HCT116 (cell line): ENCODE data around the gene ADK. TPM values are rescaled to one million over a fixed set of nuclear protein-coding genes. Genes with fewer than 3 reads are reported as not detected.

Experiments used
- ATAC-seq: fragments of 200-7000 bp; cut with Tn5 transposase; 2 replicates; pipeline ENCODE4 v1.9.1; 2020; ENCODE audit warnings: mild to moderate bottlenecking, moderate library complexity
- BruUV-seq: library from RNA; stranded (reverse); fragments of 400-500 nt; replicated peaks from 2 replicates; lab custom pipeline; 2021; lab: Mats Ljungman, UMichigan
- CTCF ChIA-PET: fragments of 300-600 bp; sonication (Branson Sonifier 250); formaldehyde crosslinking; loops from one replicate; lab custom pipeline; 2021; ENCODE audit warnings: antibody characterized with exemption; lab: Charles Lee
- POLR2A ChIA-PET: fragments of 300-600, 350-600 bp; sonication (Branson Sonifier 250); formaldehyde crosslinking; loops from one replicate; lab custom pipeline; 2021; ENCODE audit warnings: antibody characterized with exemption; lab: Charles Lee
- RAD21 ChIA-PET, 2 experiments: fragments of 300-600 bp; sonication (Branson Sonifier 250); formaldehyde crosslinking; loops; one replicate each; lab custom pipeline; 2023; ENCODE audit warnings: low total read pairs in 2 of 2; ENCODE audit not compliant: uncharacterized antibody in 2 of 2, unreplicated experiment in 2 of 2, low non-redundant PET in 1 of 2; lab: Charles Lee
- DNase-seq: peaks from one replicate; pipeline ENCODE4 v3.0.0-alpha.2; 2010; ENCODE audit warnings: low read depth, low spot score
- H2AFZ ChIP-seq: fragments of 200-600 bp; shearing (Covaris generic), sonication (generic); 2 replicates; pipeline ENCODE4 v1.6.1; 2017; ENCODE audit warnings: low read depth, mixed run types, mixed read lengths, antibody characterized with exemption, low read length; ENCODE audit not compliant: poor library complexity, severe bottlenecking
- H3K27ac ChIP-seq: 2 replicates; pipeline ENCODE4 v1.5.1; 2012; ENCODE audit warnings: low read depth, low read length
- H3K27me3 ChIP-seq: fragments of 200-600 bp; sonication (generic); 2 replicates; pipeline ENCODE4 v1.6.1; 2016; ENCODE audit warnings: mixed run types, low read length, mixed read lengths; ENCODE audit not compliant: insufficient read depth
- H3K36me3 ChIP-seq, 2 experiments: fragments of 200-500 bp in 1 of 2; fragments of 200-600 bp in 1 of 2; sonication (Bioruptor generic) in 1 of 2; sonication (generic) in 1 of 2; 2 replicates each; pipeline versions ENCODE4 v1.5.1 to v1.6.1; 2014 to 2016; ENCODE audit warnings: low read length in 2 of 2, inconsistent platforms in 1 of 2, mixed read lengths in 1 of 2, mixed run types in 1 of 2; ENCODE audit not compliant: insufficient read depth in 2 of 2, control insufficient read depth in 1 of 2
- H3K4me1 ChIP-seq, 2 experiments: fragments of 200-600 bp in 1 of 2; sonication (generic) in 1 of 2; 2 replicates each; pipeline versions ENCODE4 v1.5.1 to v1.6.1; 2012 to 2017; ENCODE audit warnings: low read length in 2 of 2, inconsistent platforms in 1 of 2, mild to moderate bottlenecking in 1 of 2, mixed read lengths in 1 of 2, mixed run types in 1 of 2, moderate library complexity in 1 of 2; ENCODE audit not compliant: insufficient read depth in 2 of 2, control insufficient read depth in 1 of 2
- H3K4me2 ChIP-seq: fragments of 200-600 bp; sonication (generic); 2 replicates; pipeline ENCODE4 v1.6.1; 2017; ENCODE audit warnings: mixed run types, low read length, mixed read lengths
- H3K4me3 ChIP-seq, 2 experiments: fragments of 200-600 bp in 1 of 2; sonication (generic) in 1 of 2; replicated peaks in 1 of 2; 2 replicates each; pipeline ENCODE4 v1.5.1; 2011 to 2016; ENCODE audit warnings: low read length in 2 of 2, control low read depth in 1 of 2, low read depth in 1 of 2, mild to moderate bottlenecking in 1 of 2, mixed read lengths in 1 of 2, mixed run types in 1 of 2
- H3K79me2 ChIP-seq: fragments of 200-600 bp; sonication (generic); 2 replicates; pipeline ENCODE4 v1.6.1; 2017; ENCODE audit warnings: mild to moderate bottlenecking, mixed run types, low read length, moderate library complexity, mixed read lengths; ENCODE audit not compliant: insufficient read depth
- H3K9ac ChIP-seq: fragments of 200-600 bp; sonication (generic); 2 replicates; pipeline ENCODE4 v1.6.1; 2016; ENCODE audit warnings: low read length, mixed read lengths
- H3K9me2 ChIP-seq: fragments of 200-600 bp; sonication (generic), shearing (Covaris generic); 2 replicates; pipeline ENCODE4 v1.6.1; 2017; ENCODE audit warnings: mixed run types, mild to moderate bottlenecking, moderate library complexity; ENCODE audit not compliant: insufficient read depth
- H3K9me3 ChIP-seq, 2 experiments: fragments of 200-500 bp in 1 of 2; fragments of 200-600 bp in 1 of 2; sonication (Bioruptor generic) in 1 of 2; sonication (generic) in 1 of 2; 2 replicates each; pipeline ENCODE4 v1.6.1; 2014 to 2017; ENCODE audit warnings: low read length in 2 of 2, mixed read lengths in 2 of 2, inconsistent platforms in 1 of 2, low read depth in 1 of 2, mild to moderate bottlenecking in 1 of 2, mixed run types in 1 of 2, moderate library complexity in 1 of 2; ENCODE audit not compliant: control insufficient read depth in 1 of 2, insufficient read depth in 1 of 2
- H4K20me1 ChIP-seq: fragments of 200-600 bp; sonication (generic), shearing (Covaris generic); 2 replicates; pipeline ENCODE4 v1.6.1; 2017; ENCODE audit warnings: mixed run types, mild to moderate bottlenecking, moderate library complexity; ENCODE audit not compliant: insufficient read depth
- EZH2 ChIP-seq: fragments of 200-600 bp; sonication (generic); IDR thresholded peaks from 2 replicates; pipeline ENCODE4 v1.6.1; 2017; ENCODE audit warnings: antibody characterized with exemption, mixed run types
- FOSL1 ChIP-seq: IDR thresholded peaks from 2 replicates; pipeline ENCODE4 v1.6.1; 2012; ENCODE audit warnings: low read depth
- JUND ChIP-seq: IDR thresholded peaks from 2 replicates; pipeline ENCODE4 v1.6.1; 2012
- POLR2A ChIP-seq: IDR thresholded peaks from 2 replicates; pipeline ENCODE4 v1.7.0; 2011; ENCODE audit warnings: borderline replicate concordance; ENCODE audit not compliant: insufficient read depth, insufficient read length; ENCODE audit errors: extremely low read depth
- POLR2AphosphoS5 ChIP-seq: IDR thresholded peaks from 2 replicates; pipeline ENCODE4 v1.6.1; 2011; ENCODE audit warnings: mild to moderate bottlenecking, low read depth, low read length, moderate library complexity
- RAD21 ChIP-seq: IDR thresholded peaks from 2 replicates; pipeline ENCODE4 v1.6.1; 2012; ENCODE audit warnings: low read depth, mild to moderate bottlenecking
- SIN3A ChIP-seq: IDR thresholded peaks from 2 replicates; pipeline ENCODE4 v1.6.1; 2012; ENCODE audit warnings: low read depth
- SRF ChIP-seq: IDR thresholded peaks from 2 replicates; pipeline ENCODE4 v1.6.1; 2012; ENCODE audit warnings: low read depth
- ZFX ChIP-seq: fragments of 450-650 bp; IDR thresholded peaks from 2 replicates; pipeline ENCODE4 v1.6.1; 2017
- ZNF274 ChIP-seq: fragments of 200-500 bp; sonication (Bioruptor generic); IDR thresholded peaks from 2 replicates; pipeline ENCODE4 v1.6.1; 2014; ENCODE audit warnings: mild to moderate bottlenecking, low read depth, low read length, inconsistent platforms
- intact Hi-C: fragments of 100-400 bp; cut with micrococcal nuclease; formaldehyde crosslinking; loops from 2 replicates; pipeline ENCODE4 v1.10.0; 2022
- total RNA-seq: library from RNA; stranded (reverse); gene quantifications from one replicate; pipeline ENCODE4 v1.2.1, GENCODE V29; 2021; ENCODE audit not compliant: unreplicated experiment
- TF ChIP-seq, protein P1 (sequence below): IDR thresholded peaks from 2 replicates; pipeline ENCODE4 v1.6.1; 2012
- TF ChIP-seq, protein P2 (sequence below): IDR thresholded peaks from 2 replicates; pipeline ENCODE4 v1.6.1; 2012; ENCODE audit warnings: low read depth
- TF ChIP-seq, protein P3 (sequence below): IDR thresholded peaks from 2 replicates; pipeline ENCODE4 v1.6.1; 2012
- TF ChIP-seq, protein P4 (sequence below): IDR thresholded peaks from 2 replicates; pipeline ENCODE4 v1.6.1; 2011; ENCODE audit warnings: mild to moderate bottlenecking, low read length, moderate library complexity; ENCODE audit not compliant: insufficient replicate concordance; ENCODE audit errors: extremely low read depth

ADK gene
- total RNA-seq, 1 experiment from 2014 or later: 55.0 TPM

DNA sequence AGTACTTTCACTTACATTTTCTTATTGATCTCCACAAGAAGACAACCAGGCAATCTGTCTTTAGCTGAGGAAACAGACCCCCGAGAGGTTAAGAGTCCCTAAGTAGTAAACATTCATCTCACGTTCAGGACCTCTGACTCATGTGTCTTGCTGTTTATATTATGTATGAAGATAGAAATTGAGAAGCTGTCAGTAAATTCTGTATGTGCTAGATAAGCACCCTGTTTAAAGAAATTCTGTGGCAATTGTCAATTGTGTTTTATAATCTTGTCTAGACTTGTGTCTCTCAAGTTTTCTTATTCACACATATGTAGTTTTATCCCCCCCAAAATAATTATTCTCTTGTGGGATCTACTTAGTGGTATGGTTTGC lies 14.5 kb downstream of the ADK start:
- no peak overlapping the region for H3K27ac ChIP-seq
- no peaks in the 10 kb centered on the region for H3K9me3 ChIP-seq
- intact Hi-C loops: no loop called here
- H4K20me1 ChIP-seq: no peaks in the 10 kb centered on the region
- peaks cover 8 to 13% of the 10 kb centered on the region in 2 experiments; a peak in 3 of 4 replicates for H3K4me1 ChIP-seq
- H3K36me3 ChIP-seq: no peaks in the 10 kb centered on the region
- no peaks in the 10 kb centered on the region for H3K9me2 ChIP-seq
- no peak overlapping the region for H3K4me3 ChIP-seq
- H3K4me2 ChIP-seq: no peak overlapping the region
- DNase-seq (no peak), ATAC-seq (no peak)
- H2AFZ ChIP-seq: no peak overlapping the region
- no peaks in the 10 kb centered on the region for H3K27me3 ChIP-seq
- RAD21 ChIA-PET: no interaction called here
- no TSS peak for BruUV-seq
- H3K9ac ChIP-seq: no peak overlapping the region
- TF ChIP-seq JUND (no peak), POLR2A (no peak), RAD21 (no peak), EZH2 (no peak), ZNF274 (no peak), ZFX (no peak), FOSL1 (no peak), POLR2AphosphoS5 (no peak), SRF (no peak), SIN3A (no peak)
- TF ChIP-seq, protein P1, sequence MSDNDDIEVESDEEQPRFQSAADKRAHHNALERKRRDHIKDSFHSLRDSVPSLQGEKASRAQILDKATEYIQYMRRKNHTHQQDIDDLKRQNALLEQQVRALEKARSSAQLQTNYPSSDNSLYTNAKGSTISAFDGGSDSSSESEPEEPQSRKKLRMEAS: no peak
- TF ChIP-seq, protein P2, sequence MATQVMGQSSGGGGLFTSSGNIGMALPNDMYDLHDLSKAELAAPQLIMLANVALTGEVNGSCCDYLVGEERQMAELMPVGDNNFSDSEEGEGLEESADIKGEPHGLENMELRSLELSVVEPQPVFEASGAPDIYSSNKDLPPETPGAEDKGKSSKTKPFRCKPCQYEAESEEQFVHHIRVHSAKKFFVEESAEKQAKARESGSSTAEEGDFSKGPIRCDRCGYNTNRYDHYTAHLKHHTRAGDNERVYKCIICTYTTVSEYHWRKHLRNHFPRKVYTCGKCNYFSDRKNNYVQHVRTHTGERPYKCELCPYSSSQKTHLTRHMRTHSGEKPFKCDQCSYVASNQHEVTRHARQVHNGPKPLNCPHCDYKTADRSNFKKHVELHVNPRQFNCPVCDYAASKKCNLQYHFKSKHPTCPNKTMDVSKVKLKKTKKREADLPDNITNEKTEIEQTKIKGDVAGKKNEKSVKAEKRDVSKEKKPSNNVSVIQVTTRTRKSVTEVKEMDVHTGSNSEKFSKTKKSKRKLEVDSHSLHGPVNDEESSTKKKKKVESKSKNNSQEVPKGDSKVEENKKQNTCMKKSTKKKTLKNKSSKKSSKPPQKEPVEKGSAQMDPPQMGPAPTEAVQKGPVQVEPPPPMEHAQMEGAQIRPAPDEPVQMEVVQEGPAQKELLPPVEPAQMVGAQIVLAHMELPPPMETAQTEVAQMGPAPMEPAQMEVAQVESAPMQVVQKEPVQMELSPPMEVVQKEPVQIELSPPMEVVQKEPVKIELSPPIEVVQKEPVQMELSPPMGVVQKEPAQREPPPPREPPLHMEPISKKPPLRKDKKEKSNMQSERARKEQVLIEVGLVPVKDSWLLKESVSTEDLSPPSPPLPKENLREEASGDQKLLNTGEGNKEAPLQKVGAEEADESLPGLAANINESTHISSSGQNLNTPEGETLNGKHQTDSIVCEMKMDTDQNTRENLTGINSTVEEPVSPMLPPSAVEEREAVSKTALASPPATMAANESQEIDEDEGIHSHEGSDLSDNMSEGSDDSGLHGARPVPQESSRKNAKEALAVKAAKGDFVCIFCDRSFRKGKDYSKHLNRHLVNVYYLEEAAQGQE: no peak
- TF ChIP-seq, protein P3, sequence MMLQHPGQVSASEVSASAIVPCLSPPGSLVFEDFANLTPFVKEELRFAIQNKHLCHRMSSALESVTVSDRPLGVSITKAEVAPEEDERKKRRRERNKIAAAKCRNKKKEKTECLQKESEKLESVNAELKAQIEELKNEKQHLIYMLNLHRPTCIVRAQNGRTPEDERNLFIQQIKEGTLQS: no peak
- TF ChIP-seq, protein P4, sequence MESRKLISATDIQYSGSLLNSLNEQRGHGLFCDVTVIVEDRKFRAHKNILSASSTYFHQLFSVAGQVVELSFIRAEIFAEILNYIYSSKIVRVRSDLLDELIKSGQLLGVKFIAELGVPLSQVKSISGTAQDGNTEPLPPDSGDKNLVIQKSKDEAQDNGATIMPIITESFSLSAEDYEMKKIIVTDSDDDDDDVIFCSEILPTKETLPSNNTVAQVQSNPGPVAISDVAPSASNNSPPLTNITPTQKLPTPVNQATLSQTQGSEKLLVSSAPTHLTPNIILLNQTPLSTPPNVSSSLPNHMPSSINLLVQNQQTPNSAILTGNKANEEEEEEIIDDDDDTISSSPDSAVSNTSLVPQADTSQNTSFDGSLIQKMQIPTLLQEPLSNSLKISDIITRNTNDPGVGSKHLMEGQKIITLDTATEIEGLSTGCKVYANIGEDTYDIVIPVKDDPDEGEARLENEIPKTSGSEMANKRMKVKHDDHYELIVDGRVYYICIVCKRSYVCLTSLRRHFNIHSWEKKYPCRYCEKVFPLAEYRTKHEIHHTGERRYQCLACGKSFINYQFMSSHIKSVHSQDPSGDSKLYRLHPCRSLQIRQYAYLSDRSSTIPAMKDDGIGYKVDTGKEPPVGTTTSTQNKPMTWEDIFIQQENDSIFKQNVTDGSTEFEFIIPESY: no peak
- POLR2A ChIA-PET: interaction anchor here (0.8 to 1.1 kb wide), 2 partner anchors 10 to 11 kb away, joined by 3 read pairs; no protein-coding TSS in a partner anchor
- CTCF ChIA-PET: no interaction called here
- H3K79me2 ChIP-seq: peaks cover 38% of the 10 kb centered on the region
